ENCODE results near the gene TNFRSF19. TPM values are rescaled to one million over a fixed set of nuclear protein-coding genes. Genes with fewer than 3 reads are reported as not detected.

The TNFRSF19 gene
- total RNA-seq, 3 donors from 2014 or later, result 5.3 to 9.1 (median 7.9) TPM

- Histone ChIP-seq H3K4me3 (no peak overlapping the region), H3K36me3 (no peaks in the 10 kb centered on the region), H3K9me3 (no peaks in the 10 kb centered on the region), H3K4me1 (no peaks in the 10 kb centered on the region), H3K27me3 (no peaks in the 10 kb centered on the region), H3K27ac (no peak overlapping the region)
- TF ChIP-seq POLR2A (IDR thresholded peaks at IDR 0.05) (no peak), POLR2AphosphoS5 (IDR thresholded peaks at IDR 0.05) (no peak), CTCF (IDR thresholded peaks at IDR 0.05) (no peak)
- DNase-seq (ENCODE audit: low spot score in 2 of 2), result no peak
- intact Hi-C loops (cut with DNase I; ENCODE audit: low total_unique reads), result no loop called here
These were observed 18.0 kb upstream of the TNFRSF19 start for GRCh38 chr13:23552171-23552570.

- no peaks in the 10 kb centered on the region for H3K4me1 ChIP-seq
- no peaks in the 10 kb centered on the region for H3K9me3 ChIP-seq
- no peak overlapping the region for H3K4me3 ChIP-seq
- intact Hi-C loops (cut with DNase I; ENCODE audit: low total_unique reads), result no loop called here
- no peak for DNase-seq (ENCODE audit: low spot score in 2 of 2)
- no peaks in the 10 kb centered on the region for H3K36me3 ChIP-seq
- no peaks in the 10 kb centered on the region for H3K27me3 ChIP-seq
- no peak for TF ChIP-seq POLR2A (IDR thresholded peaks at IDR 0.05)
- TF ChIP-seq POLR2AphosphoS5 (IDR thresholded peaks at IDR 0.05), result no peak
- TF ChIP-seq CTCF (IDR thresholded peaks at IDR 0.05), result no peak
- no peak overlapping the region for H3K27ac ChIP-seq
These were observed 17.6 kb upstream of the TNFRSF19 start for GRCh38 chr13:23552661-23553060.

- TF ChIP-seq CTCF (IDR thresholded peaks at IDR 0.05) (no peak), POLR2AphosphoS5 (IDR thresholded peaks at IDR 0.05) (no peak)
- no peak overlapping the region for H3K4me3 ChIP-seq
- no peak overlapping the region for H3K27ac ChIP-seq
- intact Hi-C loops (cut with DNase I; ENCODE audit: low total_unique reads), result no loop called here
- no peaks in the 10 kb centered on the region for H3K4me1 ChIP-seq
- no peaks in the 10 kb centered on the region for H3K36me3 ChIP-seq
- no peaks in the 10 kb centered on the region for H3K27me3 ChIP-seq
- DNase-seq (ENCODE audit: low spot score in 2 of 2), result no peak
- H3K9me3 ChIP-seq, result no peaks in the 10 kb centered on the region
These were observed 16.2 kb upstream of the TNFRSF19 start for GRCh38 chr13:23554000-23554399.

GRCh38 chr13:23557043-23557442 is 13.2 kb upstream of the TNFRSF19 start:
- intact Hi-C loops (cut with DNase I; ENCODE audit: low total_unique reads), result no loop called here

GRCh38 chr13:23557733-23558132 is 12.5 kb upstream of the TNFRSF19 start:
- H3K27me3 ChIP-seq, result no peaks in the 10 kb centered on the region
- TF ChIP-seq POLR2AphosphoS5 (IDR thresholded peaks at IDR 0.05), result no peak
- no peak for TF ChIP-seq POLR2A (IDR thresholded peaks at IDR 0.05)
- TF ChIP-seq CTCF (IDR thresholded peaks at IDR 0.05), result no peak
- H3K4me3 ChIP-seq, result no peak overlapping the region
- intact Hi-C loops (cut with DNase I; ENCODE audit: low total_unique reads), result no loop called here
- no peaks in the 10 kb centered on the region for H3K4me1 ChIP-seq
- H3K9me3 ChIP-seq, result no peaks in the 10 kb centered on the region
- DNase-seq (ENCODE audit: low spot score in 2 of 2), result no peak
- H3K36me3 ChIP-seq, result no peaks in the 10 kb centered on the region
- H3K27ac ChIP-seq, result no peak overlapping the region

More at GRCh38 chr13:23557043-23557442, 13.2 kb upstream of the TNFRSF19 start:
- no peak overlapping the region for H3K27ac ChIP-seq
- DNase-seq (ENCODE audit: low spot score in 2 of 2), result no peak
- no peak overlapping the region for H3K4me3 ChIP-seq
- H3K4me1 ChIP-seq, result no peaks in the 10 kb centered on the region
- H3K9me3 ChIP-seq, result no peaks in the 10 kb centered on the region
- TF ChIP-seq CTCF (IDR thresholded peaks at IDR 0.05) (no peak), POLR2A (IDR thresholded peaks at IDR 0.05) (no peak), POLR2AphosphoS5 (IDR thresholded peaks at IDR 0.05) (no peak)
- H3K27me3 ChIP-seq, result no peaks in the 10 kb centered on the region
- no peaks in the 10 kb centered on the region for H3K36me3 ChIP-seq
